Mesenteric fat pad (tissue), 1 donor: ENCODE data around the gene ACSF3. TPM values are rescaled to one million over a fixed set of nuclear protein-coding genes. Genes with fewer than 3 reads are reported as not detected.
"Not testable (repeated sequence)": the region's sequence is repeated elsewhere in the genome, so short reads cannot be mapped to it uniquely, and the experiment has no call there.

Source experiments
- DNase-seq: peaks from one replicate; pipeline ENCODE4 v3.0.0-alpha.2; 2020; ENCODE audit warnings: low spot score
- total RNA-seq: library from RNA; stranded (reverse); fragmentation: NEBNext Ultra II Directional; extraction: Animal tissue kit (Norgen Biotek cat#: 25700); gene quantifications from one replicate; pipeline ENCODE4 v1.2.1, GENCODE V29; 2021
- donor health status: DM: yes; HTN: yes; CAD: no.

Gene ACSF3
- total RNA-seq, 1 donor from 2014 or later = 24.1 TPM

DNA sequence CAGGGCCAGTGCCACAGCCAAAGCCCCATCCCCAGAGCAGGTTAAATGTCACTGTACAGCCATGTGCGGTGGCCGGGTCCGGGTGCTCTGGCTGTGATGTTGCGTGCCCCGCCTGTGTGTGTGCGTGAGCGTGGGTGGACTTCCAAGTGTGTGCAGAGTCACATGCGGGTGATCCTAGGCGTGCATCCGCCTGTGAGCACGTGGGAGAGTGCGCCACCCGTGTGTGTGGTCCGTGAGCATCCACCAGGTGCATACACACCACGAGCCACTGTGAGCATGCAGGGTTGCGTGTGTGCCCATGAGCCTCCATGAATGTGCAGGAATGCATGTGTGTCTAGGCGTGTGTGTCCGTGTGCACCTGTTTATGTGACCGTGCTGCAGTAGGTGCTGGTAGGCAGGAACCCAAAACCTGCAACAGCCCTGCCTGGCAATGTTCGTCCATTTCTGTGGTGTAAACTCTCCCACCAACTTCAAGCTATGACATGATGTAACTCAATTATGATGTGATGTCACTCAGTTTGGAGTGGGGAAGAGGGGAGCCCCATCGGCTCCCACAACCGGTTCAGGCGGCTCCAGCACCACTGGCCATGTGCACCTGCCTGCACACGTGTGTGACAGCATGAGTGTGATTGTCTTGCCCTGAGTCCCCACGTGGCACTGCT is 37.6 kb upstream of the ACSF3 start:
- no peak for DNase-seq

DNA sequence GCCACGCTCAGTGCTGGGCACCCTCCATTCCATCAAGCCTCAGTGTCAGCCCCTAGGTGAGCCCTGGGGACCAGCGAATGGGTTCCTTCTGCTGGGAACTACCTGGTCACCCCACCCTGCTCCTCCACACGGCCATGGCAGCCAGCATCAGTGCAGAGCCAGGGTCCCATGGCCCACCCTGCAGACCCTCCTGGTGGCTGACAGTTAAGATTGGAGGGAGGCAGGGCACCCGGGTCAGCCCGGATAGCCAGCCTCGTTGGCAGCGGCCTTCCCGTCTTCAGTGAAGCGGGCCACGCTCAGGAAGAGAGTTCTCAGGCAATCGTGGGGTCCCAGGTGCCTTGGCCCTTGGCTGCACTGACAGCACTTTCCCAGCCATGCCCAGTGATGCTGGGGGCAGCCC is 37.1 kb upstream of the ACSF3 start:
- no peak for DNase-seq

DNA sequence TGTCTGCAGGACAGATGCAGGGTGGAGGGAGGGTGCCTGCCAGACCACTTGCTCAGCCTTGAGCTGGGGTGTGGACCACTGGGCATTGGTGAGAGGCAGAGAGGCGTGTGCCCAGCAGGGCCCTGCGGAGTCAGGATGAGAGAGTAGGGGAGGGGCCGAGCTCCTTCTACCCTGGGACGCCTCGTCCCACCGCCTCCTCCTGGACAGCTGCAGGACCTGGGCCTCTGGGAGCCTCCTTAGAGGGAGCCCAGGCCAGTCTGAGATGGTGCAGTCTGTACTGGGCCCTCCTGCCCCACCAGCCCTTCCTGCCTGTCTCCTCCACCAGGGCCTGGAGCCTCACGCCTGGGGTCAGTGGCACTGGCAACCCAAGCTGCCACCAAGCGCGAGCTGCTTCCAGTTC is 35.9 kb upstream of the ACSF3 start:
- DNase-seq = no peak

DNA sequence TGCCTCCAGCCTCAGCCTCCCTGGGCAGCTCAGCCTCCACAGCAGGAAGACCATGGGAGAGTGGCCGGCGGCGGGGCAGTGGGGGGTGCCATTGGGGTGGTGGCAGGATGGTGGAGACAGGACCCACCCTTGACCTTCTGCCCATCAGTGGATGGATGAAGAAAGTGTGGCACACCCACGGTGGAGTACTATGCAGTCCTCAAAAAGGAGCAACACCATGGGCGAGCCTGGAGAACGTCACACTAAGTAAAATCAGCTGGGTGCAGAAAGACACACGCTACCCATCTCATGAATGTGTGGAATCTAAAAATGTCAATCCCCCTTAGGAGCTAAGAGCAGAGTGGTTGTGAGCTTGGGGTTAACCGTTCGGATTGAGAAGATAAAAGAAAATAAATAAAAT is 34.8 kb upstream of the ACSF3 start:
- DNase-seq = no peak

DNA sequence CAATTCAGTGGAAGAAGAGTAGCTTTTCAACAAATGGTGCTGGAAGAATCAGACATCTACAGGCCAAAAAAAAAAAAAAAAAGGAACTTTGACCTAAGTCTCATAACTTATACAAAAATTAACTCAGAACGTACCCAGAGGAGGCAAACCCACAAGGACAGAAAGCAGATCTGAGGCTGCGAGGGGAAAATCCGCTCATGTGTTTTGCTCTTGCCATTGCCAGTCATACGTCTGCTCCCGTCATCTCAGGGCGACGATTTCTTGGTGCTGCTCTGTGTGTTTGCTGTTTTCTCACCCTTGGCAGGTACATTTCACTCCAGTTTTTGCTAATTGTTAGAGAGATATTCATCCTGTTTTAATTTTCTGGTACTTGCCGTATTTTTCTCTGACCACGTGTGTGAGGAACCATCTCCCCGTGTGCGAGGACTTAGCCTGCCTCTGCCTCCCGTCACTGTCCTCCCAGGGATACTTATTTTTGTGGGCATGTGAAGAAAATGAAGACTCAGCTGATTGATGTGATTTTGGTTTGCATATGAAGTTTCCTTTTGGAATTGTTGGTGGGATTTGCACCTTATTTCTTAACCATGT is 33.4 kb upstream of the ACSF3 start:
- DNase-seq = no peak

DNA sequence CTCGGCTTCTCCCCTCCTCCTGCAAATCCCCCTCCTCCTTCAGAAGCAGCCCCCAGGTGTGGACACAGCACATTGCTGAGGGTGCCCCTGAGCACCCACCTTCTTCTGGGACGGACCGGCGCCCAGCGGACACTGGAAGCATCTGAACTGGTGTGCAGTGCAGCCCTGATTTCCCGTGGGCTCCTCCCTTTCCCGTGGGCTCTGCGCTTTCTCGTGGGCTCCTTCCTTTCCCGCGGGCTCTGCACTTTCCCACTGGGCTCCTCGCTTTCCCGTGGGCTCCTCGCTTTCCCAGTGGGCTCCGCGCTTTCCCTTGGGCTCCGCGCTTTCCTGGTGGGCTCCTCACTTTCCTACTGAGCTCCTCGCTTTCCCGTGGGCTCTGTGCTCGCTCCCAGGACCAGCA is 32.6 kb upstream of the ACSF3 start:
- no peak for DNase-seq

DNA sequence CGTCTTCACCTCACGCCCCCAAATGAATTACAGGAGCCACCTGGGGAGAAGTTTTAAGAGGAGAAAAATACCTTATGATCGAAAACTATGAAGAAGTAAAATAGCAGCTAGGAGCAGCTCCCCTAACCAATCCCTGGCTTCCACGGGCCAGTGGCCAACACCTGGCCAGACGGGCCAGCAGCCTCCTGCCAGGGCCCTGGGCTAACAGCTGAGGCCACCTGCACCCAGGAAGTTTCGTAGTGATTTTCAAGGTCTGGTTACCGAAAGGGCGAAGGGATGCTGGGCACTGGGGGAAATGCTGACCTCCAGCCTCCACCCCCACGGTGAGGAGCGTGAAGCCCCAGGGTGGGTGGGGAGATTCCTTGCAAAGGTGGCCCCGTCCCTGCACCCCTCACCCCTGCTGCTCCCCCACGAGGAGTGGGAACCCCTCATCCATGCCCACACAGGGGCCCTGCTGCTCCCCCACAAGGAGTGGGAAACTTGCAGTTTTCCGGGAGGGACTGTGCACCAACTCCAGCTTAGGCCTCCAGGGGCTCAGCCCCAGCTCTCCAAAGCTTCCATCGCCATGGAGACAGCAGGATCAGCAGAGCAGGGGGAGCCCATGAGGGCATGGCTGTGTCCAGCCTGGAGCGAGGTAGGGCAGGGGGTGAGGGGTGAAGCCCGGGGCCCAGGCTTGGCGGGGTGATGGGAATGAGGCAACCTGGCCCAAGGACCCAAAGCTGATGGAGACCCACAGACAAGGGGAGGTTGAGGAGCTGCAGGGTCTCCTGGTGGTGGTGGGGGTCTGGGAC is 31.9 kb upstream of the ACSF3 start:
- DNase-seq = no peak

DNA sequence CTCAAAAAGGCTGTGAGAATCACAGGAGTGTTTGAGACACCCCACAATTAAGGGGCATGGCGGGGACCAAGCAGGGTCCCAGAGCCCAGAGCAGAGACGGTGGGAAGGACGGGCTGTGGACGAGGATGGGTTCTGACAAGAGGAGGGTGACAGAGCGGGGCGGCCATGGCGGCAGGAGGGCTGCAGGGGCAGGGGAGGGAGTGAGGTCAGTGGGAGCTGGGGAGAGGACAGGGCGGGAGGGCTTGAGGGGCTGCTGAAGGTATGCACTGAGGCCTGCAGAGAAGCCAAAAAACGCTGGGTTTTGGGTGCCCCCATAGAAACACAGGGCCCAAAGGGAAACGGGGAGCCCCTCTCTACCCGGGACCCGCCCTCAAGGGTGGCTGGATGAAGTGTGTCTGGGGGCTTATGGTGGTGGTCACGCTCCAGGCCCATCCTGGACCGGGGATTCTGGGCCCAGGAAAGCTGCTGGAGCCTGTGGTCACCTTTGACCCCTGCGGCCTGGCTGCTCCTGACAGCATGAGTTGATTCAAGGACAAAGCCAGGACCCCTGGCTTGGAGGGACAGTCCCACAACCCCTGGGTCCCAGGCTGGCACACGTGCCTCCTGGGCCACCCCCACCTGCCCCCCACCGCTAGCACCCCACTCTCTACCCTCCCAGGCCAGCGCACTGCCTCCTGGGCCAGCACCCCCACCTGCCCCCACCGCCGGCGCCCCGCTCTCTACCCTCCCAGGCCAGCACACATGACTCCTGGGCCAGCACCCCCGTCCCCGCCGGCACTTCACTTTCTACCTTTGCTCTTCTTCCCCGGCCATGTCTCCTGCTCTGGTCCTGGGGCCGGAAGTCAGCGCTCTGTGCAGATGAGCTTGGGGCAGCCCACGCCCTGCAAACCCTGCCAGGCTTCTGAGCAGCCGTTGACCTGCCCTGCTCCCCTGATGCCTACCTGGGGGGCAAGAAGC is 31.0 kb upstream of the ACSF3 start:
- no peak for DNase-seq

DNA sequence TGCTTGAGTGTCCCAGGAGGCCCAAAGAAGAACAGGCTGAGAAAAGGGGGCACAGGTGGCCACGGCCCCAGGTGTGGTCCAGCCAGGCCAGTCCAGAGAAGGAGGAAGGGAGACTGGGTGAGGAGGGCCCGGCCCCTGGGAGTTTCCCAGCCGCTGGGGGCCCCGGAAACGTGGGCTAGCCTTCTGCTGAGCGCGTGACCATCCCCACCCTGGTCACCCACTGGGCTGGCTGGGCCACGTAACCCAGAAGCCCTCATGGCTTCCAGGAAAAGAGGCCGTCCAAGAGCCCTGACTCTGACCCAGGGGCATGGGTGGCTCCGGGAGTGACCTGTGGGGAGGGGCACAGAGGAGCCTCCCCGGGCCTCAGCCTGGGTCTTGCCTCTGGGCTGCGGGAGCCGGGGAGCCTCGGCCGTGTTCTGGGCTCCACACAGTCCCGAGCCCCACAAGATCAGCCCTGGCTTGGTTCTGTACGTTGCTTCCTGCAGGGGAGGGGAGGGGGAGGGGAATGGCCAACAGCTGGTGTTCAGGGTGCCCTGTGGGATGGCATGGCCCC is 29.8 kb upstream of the ACSF3 start:
- no peak for DNase-seq

DNA sequence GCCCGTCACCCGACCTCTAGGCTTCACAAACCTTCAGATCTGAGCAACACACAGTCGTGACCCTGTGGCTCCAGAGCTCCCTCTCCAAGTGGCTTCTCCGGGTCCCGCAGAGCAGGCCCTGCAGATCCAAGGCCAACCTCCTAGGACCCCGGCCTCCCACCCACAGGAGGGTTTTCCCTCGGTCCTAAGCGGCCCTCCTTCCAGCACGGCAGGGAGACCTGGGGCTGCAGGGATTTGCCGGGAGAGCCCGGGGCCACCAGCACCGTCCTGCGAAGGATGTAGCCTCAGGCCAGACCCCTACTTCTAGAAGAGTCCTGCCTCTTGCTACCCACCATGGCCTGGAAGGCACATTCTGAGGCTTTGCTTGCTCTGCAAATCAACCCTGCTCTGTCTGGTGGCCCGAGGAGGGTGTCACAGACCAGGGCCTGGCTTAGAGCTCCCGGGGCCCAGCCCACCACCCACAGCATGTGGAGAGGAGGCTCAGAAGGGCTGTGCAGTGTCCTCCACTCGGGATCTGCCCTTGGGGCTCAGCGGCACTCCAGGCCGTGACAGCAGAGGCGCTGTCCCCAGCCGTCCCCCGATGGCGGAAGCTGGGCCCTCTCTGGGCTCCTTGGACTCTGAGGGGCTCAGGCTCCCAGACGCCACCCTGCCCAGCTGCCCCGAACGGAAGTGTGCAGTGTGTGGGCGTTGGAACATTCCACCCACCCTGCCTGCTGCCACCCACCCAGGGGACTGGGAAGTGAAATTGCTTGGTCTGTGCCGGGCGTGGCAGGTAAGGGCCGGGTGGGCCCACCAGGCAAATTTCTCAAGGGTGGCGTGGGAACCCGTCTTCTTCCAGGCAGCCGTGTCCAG is 28.8 kb upstream of the ACSF3 start:
- no peak for DNase-seq

DNA sequence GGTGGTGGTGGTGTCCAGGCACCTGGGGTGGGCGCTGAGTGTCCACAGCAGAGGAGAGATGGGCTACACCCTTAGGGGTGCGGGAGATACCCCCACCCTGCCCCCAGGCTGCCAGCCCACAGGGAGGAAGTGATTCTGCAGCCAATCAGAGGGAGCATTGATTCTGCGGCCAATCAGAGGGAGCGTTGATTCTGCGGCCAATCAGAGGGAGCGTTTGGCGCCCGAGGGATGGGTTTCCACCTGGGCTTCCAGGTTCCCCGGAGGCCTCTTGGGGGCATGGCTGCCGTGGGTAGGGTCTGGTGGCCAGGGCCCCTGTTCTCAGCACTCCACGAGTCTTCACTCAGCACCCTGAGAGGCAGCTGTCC is 28.2 kb upstream of the ACSF3 start:
- DNase-seq = no peak

DNA sequence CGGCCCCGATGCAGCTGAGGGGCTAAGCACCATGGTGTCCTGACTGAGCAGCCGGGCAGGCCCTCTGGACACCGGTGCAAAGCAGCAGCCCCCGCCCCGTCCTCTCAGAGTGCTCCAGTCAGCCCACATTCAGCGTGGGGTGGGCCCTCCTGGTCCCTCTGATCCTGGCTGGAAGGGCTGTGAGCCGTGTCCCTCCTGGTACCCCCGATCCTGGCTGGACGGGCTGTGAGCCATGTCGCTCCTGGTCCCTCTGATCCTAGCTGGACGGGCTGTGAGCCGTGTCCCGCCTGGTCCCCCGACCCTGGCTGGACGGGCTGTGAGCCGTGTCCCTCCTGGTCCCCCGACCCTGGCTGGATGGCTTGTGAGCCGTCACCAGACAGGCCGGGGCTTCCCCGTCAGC is 26.9 kb upstream of the ACSF3 start:
- DNase-seq = no peak

DNA sequence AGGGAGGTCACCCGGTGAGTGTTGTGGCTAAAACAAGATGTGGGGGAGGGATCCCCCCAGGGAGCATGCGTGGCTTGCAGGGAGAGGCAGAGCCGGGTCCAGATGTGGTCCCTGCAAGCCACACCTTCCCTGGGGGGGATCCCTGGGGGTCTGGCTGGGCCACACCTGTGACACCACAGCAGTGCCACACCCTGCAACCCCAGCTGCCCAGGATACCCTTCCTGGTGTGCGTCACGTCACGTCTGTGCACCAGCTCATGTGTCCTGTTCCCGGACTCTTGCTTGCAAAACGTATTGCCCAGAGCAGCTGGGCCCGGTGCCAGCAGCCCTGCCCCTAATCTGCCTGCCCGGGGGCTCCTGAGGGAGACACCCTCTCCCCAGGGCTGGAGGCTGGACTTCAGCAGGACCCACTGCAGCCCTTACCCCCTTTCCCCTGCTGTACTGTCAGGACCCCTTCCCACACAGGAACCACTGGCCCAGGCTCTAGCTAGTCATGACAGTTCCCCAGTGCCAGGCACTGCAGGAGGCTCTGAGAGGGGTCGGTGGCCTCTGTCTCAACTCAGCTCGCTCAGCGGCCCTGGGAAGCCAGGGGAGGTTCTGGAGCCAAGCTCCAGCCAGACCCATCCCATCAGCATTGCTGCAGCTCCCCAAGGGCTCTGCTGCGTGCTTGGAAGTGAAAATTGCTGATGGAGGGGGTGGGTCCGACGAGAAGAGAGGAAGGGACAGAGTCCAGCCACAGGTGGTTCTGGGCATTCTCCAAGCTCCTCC is 25.8 kb upstream of the ACSF3 start:
- no peak for DNase-seq

DNA sequence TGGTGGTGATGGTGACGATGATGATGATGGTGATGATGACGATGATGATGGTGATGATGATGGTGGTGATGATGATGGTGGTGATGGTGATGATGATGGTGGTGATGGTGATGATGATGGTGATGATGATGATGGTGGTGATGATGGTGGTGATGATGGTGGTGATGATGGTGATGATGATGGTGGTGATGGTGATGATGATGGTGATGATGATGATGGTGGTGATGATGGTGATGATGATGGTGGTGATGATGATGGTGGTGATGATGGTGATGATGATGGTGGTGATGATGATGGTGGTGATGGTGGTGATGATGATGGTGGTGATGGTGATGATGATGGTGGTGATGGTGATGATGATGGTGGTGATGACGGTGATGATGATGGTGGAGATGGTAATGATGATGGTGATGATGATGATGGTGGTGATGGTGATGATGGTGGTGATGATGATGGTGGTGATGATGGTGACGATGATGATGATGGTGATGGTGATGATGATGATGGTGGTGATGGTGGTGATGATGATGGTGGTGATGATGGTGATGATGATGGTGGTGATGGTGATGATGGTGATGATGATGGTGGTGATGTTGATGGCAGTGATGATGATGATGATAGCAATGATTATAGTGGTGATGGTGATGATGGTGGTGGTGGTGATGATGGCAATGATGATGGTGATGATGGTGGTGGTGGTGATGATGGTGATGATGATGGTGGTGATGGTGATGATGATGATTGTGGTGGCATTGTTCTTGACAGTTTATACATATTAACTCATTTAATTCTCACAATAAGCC is 24.6 kb upstream of the ACSF3 start:
- DNase-seq = not testable (repeated sequence)

DNA sequence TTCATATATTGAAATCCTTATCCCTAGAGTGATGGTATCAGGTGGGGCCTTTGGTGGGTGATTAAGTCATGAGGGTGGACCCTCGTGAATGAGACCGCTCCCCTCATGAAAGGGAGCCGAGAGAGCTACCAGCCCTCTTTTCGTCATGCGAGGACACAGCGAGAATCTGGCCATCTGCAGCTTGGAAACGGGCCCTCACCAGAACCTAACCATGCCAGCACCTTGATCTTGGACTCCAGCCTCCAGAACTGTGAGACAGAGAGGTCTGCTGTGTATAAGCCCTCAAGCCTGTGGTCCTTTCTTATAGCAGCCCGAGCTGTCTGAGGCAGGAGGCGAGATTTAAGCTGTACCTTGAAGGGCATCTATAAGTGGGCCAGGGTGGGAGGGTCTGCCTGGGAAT is 23.7 kb upstream of the ACSF3 start:
- no peak for DNase-seq

DNA sequence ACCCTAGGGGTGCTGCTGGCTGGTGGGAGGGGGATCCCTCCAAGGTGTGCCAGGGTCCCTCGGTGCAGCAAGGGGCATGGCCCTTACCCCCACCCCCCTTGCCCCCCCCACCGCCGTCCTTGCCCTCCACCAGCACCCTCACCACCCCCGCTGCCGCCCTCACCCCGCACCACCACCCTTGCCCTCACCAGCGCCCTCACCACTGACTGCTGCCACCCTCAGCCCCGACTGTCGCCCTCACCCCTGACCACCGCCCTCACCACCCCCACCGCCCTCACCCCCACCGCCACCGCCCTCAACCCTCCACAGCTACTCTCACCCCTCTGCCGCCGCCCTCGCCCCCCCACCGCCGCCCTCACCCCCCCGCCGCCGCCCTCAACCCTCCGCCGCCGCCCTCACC is 23.1 kb upstream of the ACSF3 start:
- no peak for DNase-seq

DNA sequence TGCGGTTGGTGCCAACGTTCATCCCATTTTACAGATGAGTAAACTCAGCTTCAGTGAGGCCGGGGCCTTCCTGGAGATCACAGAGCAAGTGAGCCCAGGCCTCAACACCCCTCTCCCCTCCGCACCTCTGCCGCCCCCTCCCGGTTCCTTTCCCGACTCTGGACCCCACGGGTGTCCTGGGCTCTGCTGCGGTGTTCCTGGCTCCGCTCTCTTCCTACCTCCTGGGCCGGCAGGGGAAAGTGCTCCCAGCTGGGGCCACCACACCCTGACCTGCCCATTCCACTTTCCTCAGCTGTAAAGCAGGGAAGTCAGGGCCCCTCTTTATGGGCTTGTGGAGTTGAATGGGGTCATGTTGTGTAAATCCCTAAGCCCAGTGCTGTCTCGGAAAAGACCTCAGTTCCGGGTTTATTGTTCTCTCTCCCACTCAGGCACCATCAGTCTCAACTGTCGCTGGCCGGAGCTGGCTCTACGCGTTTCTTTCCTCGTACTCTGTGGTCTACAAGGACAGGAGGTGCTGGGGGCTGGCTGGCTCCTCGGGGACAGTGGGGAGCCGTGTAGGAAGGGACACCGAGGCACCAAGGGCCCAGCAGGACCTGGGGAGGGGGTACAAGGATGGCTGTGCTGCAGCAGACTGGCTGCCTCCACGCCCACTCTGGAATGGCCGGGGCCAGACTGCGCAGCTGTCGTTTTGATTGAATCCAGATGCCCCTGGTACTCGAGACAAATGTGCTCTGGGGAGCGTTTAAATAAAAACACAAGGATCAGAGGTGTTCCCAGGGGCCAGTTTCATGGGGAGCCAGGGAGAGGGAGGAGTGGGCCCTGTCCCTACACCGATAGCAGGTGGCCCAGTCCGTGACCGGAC is 21.7 kb upstream of the ACSF3 start:
- no peak for DNase-seq
